Trophoblast cell (in vitro differentiated cells and primary cell): Measurements from ENCODE around the gene GUSB. TPM values are rescaled to one million over a fixed set of nuclear protein-coding genes. Genes with fewer than 3 reads are reported as not detected.
"Not testable (repeated sequence)": the region's sequence is repeated elsewhere in the genome, so short reads cannot be mapped to it uniquely, and the experiment has no call there.

Source experiments
- DNase-seq, 2 donors: peaks; one replicate each; pipeline ENCODE4 v3.0.0-alpha.2; 2016
- H2AFZ ChIP-seq: 2 replicates; pipeline ENCODE4 v1.6.1; 2013; ENCODE audit warnings: low read length, moderate library complexity, mild to moderate bottlenecking; ENCODE audit not compliant: insufficient read depth, poor library complexity
- H2AK5ac ChIP-seq: 2 replicates; pipeline ENCODE4 v1.6.1; 2013; ENCODE audit warnings: mild to moderate bottlenecking, low read length
- H2BK120ac ChIP-seq: 2 replicates; pipeline ENCODE4 v1.6.1; 2013; ENCODE audit warnings: low read length, mild to moderate bottlenecking, moderate library complexity; ENCODE audit not compliant: insufficient read depth, poor library complexity
- H2BK12ac ChIP-seq: 2 replicates; pipeline ENCODE4 v1.6.1; 2013; ENCODE audit warnings: mild to moderate bottlenecking, low read length, moderate library complexity
- H2BK5ac ChIP-seq: 2 replicates; pipeline ENCODE4 v1.6.1; 2013; ENCODE audit warnings: low read length, low read depth, moderate library complexity, mild to moderate bottlenecking; ENCODE audit not compliant: poor library complexity
- H3K14ac ChIP-seq: 2 replicates; pipeline ENCODE4 v1.6.1; 2013; ENCODE audit warnings: mild to moderate bottlenecking, low read length
- H3K18ac ChIP-seq: 2 replicates; pipeline ENCODE4 v1.6.1; 2013; ENCODE audit warnings: mild to moderate bottlenecking, low read length
- H3K23ac ChIP-seq: 2 replicates; pipeline ENCODE4 v1.6.1; 2013; ENCODE audit warnings: low read length
- H3K27ac ChIP-seq: 2 replicates; pipeline ENCODE4 v1.5.1; 2013; ENCODE audit warnings: low read depth, mild to moderate bottlenecking, inconsistent platforms, low read length, moderate library complexity
- H3K27me3 ChIP-seq: 2 replicates; pipeline ENCODE4 v1.6.1; 2013; ENCODE audit warnings: inconsistent platforms, mild to moderate bottlenecking, low read length, moderate library complexity; ENCODE audit not compliant: insufficient read depth
- H3K36me3 ChIP-seq, 2 experiments: 1 replicate in 1 of 2; 2 replicates in 1 of 2; pipeline ENCODE4 v1.6.1; 2013; ENCODE audit warnings: low read length in 2 of 2, mild to moderate bottlenecking in 2 of 2, moderate library complexity in 1 of 2; ENCODE audit not compliant: insufficient read depth in 2 of 2, control insufficient read depth in 1 of 2
- H3K4ac ChIP-seq: 2 replicates; pipeline ENCODE4 v1.6.1; 2013; ENCODE audit warnings: low read depth, mild to moderate bottlenecking, low read length, moderate library complexity
- H3K4me1 ChIP-seq, 2 experiments: 1 replicate in 1 of 2; 2 replicates in 1 of 2; pipeline ENCODE4 v1.6.1; 2013; ENCODE audit warnings: low read length in 2 of 2, mild to moderate bottlenecking in 2 of 2, moderate library complexity in 1 of 2; ENCODE audit not compliant: insufficient read depth in 2 of 2, control insufficient read depth in 1 of 2
- H3K4me2 ChIP-seq: 2 replicates; pipeline ENCODE4 v1.6.1; 2013; ENCODE audit warnings: inconsistent platforms, mild to moderate bottlenecking, low read length, moderate library complexity
- H3K4me3 ChIP-seq: 2 replicates; pipeline ENCODE4 v1.5.1; 2013; ENCODE audit warnings: mild to moderate bottlenecking, low read depth, low read length, inconsistent platforms
- H3K79me1 ChIP-seq: one replicate; pipeline ENCODE4 v1.6.1; 2013; ENCODE audit warnings: low read length
- H3K79me2 ChIP-seq: 2 replicates; pipeline ENCODE4 v1.6.1; 2013; ENCODE audit warnings: low read length, mild to moderate bottlenecking; ENCODE audit not compliant: control insufficient read depth, insufficient read depth, poor library complexity
- H3K9ac ChIP-seq: 2 replicates; pipeline ENCODE4 v1.6.1; 2013; ENCODE audit warnings: mild to moderate bottlenecking, low read length
- H3K9me3 ChIP-seq: 2 replicates; pipeline ENCODE4 v1.6.1; 2013; ENCODE audit warnings: low read depth, mild to moderate bottlenecking, control low read depth, inconsistent platforms, low read length; ENCODE audit not compliant: insufficient read depth
- H4K12ac ChIP-seq: 2 replicates; pipeline ENCODE4 v1.6.1; 2013; ENCODE audit warnings: low read depth, mild to moderate bottlenecking, low read length, moderate library complexity
- H4K8ac ChIP-seq: 2 replicates; pipeline ENCODE4 v1.6.1; 2013; ENCODE audit warnings: low read depth, mild to moderate bottlenecking, low read length, moderate library complexity
- H4K91ac ChIP-seq: one replicate; pipeline ENCODE4 v1.6.1; 2013; ENCODE audit warnings: low read depth, mild to moderate bottlenecking, low read length, moderate library complexity
- WGBS: extraction: QIAGEN DNeasy Blood & Tissue Kit; methylation state at CpG from one replicate; pipeline ENCODE4 v1.1.7; 2013; ENCODE audit warnings: missing lambda C conversion rate; ENCODE audit not compliant: insufficient read length, insufficient coverage; ENCODE audit errors: extremely low coverage; 5-methylcytosine and 5-hydroxymethylcytosine counted together
- polyA plus RNA-seq: library from polyadenylated mRNA; stranded (reverse); fragments of 200-250 nt; gene quantifications from 2 replicates; pipeline ENCODE4 v1.2.3, GENCODE V29; 2013

The GUSB gene
- 25.7 and 26.8 TPM in 2 replicates for polyA plus RNA-seq

GRCh38 chr7:65981965-65982792 lies at the start of gene GUSB:
Gene GUSB (minus strand): TSS chr7:65982213. CDS start chr7:65982183, 30 bp downstream.
- Histone ChIP-seq H3K36me3 (peaks cover 9 to 14% of the 10 kb centered on the region in 2 experiments), H2BK12ac (no peak within 1 kb of the TSS), H3K79me2 (peaks cover 3% of the 10 kb centered on the region), H4K8ac (peak within 1 kb of the TSS; percentile 96), H2BK120ac (peak within 1 kb of the TSS; percentile 79), H4K91ac (peak within 1 kb of the TSS; percentile 71), H2BK5ac (no peak within 1 kb of the TSS), H3K18ac (peak within 1 kb of the TSS; percentile 77), H3K4me3 (peak within 1 kb of the TSS; percentile 84), H2AK5ac (no peak within 1 kb of the TSS), H3K4ac (peak within 1 kb of the TSS; percentile 73), H4K12ac (peak within 1 kb of the TSS; percentile 92), H3K4me1 (peaks cover 7 to 8% of the 10 kb centered on the region in 2 experiments), H3K27me3 (no peaks in the 10 kb centered on the region), H3K9me3 (no peaks in the 10 kb centered on the region), H2AFZ (peak within 1 kb of the TSS; percentile 89), H3K4me2 (peak within 1 kb of the TSS; percentile 68), H3K27ac (no peak within 1 kb of the TSS), H3K79me1 (peaks cover 7% of the 10 kb centered on the region), H3K14ac (peak within 1 kb of the TSS; percentile 78), H3K9ac (peak within 1 kb of the TSS; percentile 82), H3K23ac (no peak within 1 kb of the TSS)
- DNase-seq: peak; percentile 70 to 87
- WGBS: no CpG with 5 or more reads among the region's 62 CpGs

DNA sequence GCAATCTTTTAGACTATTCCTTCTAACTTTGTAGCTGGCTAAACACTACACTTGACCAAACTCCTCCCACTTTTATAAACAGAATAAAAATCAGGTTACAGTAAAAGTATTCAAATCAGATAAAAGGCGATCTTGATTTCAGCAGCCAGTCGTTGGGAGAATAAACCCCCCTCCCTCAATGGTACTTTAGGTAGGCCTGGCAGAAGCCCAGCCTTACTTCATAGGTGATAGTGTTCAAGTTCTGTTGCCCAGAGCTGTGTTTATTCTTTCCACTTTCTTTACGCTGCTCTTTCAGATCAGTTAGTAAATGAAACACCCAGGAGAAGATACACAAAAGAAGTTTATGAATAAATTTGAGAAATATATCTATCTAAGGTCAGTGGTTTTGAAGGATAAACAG lies 46.3 kb upstream of the GUSB start:
- no CpG with 5 or more reads among the region's 3 CpGs for WGBS
- H3K27me3 ChIP-seq: not testable (repeated sequence)

GRCh38 chr7:66016131-66016461 lies 34.1 kb upstream of the GUSB start:
- no peak overlapping the region for H3K14ac ChIP-seq
- H3K79me2 ChIP-seq: no peaks in the 10 kb centered on the region
- no peaks in the 10 kb centered on the region for H3K9me3 ChIP-seq
- H3K18ac ChIP-seq: no peak overlapping the region
- no peak overlapping the region for H4K12ac ChIP-seq
- H3K4me1 ChIP-seq: no peaks in the 10 kb centered on the region
- no peak overlapping the region for H4K8ac ChIP-seq
- no peaks in the 10 kb centered on the region for H3K27me3 ChIP-seq
- H3K27ac ChIP-seq: no peak overlapping the region
- no CpG with 5 or more reads among the region's 4 CpGs for WGBS
- no peak overlapping the region for H3K4me2 ChIP-seq
- H2AFZ ChIP-seq: no peak overlapping the region
- no peak overlapping the region for H2BK12ac ChIP-seq
- no peak overlapping the region for H3K9ac ChIP-seq
- no peak overlapping the region for H2BK5ac ChIP-seq
- H2AK5ac ChIP-seq: no peak overlapping the region
- no peaks in the 10 kb centered on the region for H3K79me1 ChIP-seq
- no peak overlapping the region for H4K91ac ChIP-seq
- no peak overlapping the region for H3K4me3 ChIP-seq
- H3K4ac ChIP-seq: no peak overlapping the region
- no peaks in the 10 kb centered on the region for H3K36me3 ChIP-seq
- H2BK120ac ChIP-seq: no peak overlapping the region
- H3K23ac ChIP-seq: no peak overlapping the region
- peak; percentile 31 to 85 for DNase-seq

More for the DNA sequence above, 46.3 kb upstream of the GUSB start:
- H4K91ac ChIP-seq, H2BK5ac ChIP-seq, H3K18ac ChIP-seq, H2BK12ac ChIP-seq, H4K12ac ChIP-seq, H3K4ac ChIP-seq, H2AK5ac ChIP-seq, H3K36me3 ChIP-seq, H2BK120ac ChIP-seq, H3K4me1 ChIP-seq, H3K9me3 ChIP-seq, H3K9ac ChIP-seq, H3K27ac ChIP-seq, DNase-seq, H3K23ac ChIP-seq, H3K14ac ChIP-seq, H2AFZ ChIP-seq, H4K8ac ChIP-seq, H3K4me3 ChIP-seq, H3K79me2 ChIP-seq, H3K4me2 ChIP-seq, H3K79me1 ChIP-seq: not testable (repeated sequence)

- no peak overlapping the region for H2BK120ac ChIP-seq
- no peaks in the 10 kb centered on the region for H3K79me2 ChIP-seq
- H2BK5ac ChIP-seq: no peak overlapping the region
- no peak overlapping the region for H3K4ac ChIP-seq
- H2BK12ac ChIP-seq: no peak overlapping the region
- no peaks in the 10 kb centered on the region for H3K79me1 ChIP-seq
- no CpG with 5 or more reads among the region's 8 CpGs for WGBS
- no peak overlapping the region for H3K23ac ChIP-seq
- H3K27me3 ChIP-seq: no peaks in the 10 kb centered on the region
- no peak overlapping the region for H4K8ac ChIP-seq
- H2AK5ac ChIP-seq: no peak overlapping the region
- no peaks in the 10 kb centered on the region for H3K36me3 ChIP-seq
- H3K9me3 ChIP-seq: no peaks in the 10 kb centered on the region
- no peak overlapping the region for H4K12ac ChIP-seq
- H3K4me2 ChIP-seq: no peak overlapping the region
- no peak overlapping the region for H4K91ac ChIP-seq
- DNase-seq: no peak
- H3K4me1 ChIP-seq: no peaks in the 10 kb centered on the region
- no peak overlapping the region for H3K9ac ChIP-seq
- no peak overlapping the region for H3K27ac ChIP-seq
- no peak overlapping the region for H3K14ac ChIP-seq
- H3K18ac ChIP-seq: no peak overlapping the region
- no peak overlapping the region for H2AFZ ChIP-seq
- no peak overlapping the region for H3K4me3 ChIP-seq
Observed at GRCh38 chr7:66015440-66016130, 33.6 kb upstream of the GUSB start.
